HFFc6 (cell line): ENCODE results near the gene C4orf51. TPM values are rescaled to one million over a fixed set of nuclear protein-coding genes. Genes with fewer than 3 reads are reported as not detected.

Source experiments
- DNase-seq: peaks from one replicate; pipeline ENCODE4 v3.0.0-alpha.2; 2018
- H3K27ac Mint-ChIP-seq: 2 replicates; pipeline ENCODE4 v1.8.0; 2020; ENCODE audit warnings: mild to moderate bottlenecking, mixed read lengths
- H3K27me3 Mint-ChIP-seq: 2 replicates; pipeline ENCODE4 v1.8.0; 2021; ENCODE audit warnings: mild to moderate bottlenecking, moderate library complexity, mixed read lengths; ENCODE audit not compliant: insufficient read depth
- H3K36me3 Mint-ChIP-seq: 2 replicates; pipeline ENCODE4 v1.8.0; 2021; ENCODE audit warnings: low read depth, mixed read lengths
- H3K4me1 Mint-ChIP-seq: 2 replicates; pipeline ENCODE4 v1.8.0; 2020; ENCODE audit warnings: low read depth, mixed read lengths
- H3K4me3 Mint-ChIP-seq: 2 replicates; pipeline ENCODE4 v1.8.0; 2020; ENCODE audit warnings: mild to moderate bottlenecking, moderate library complexity, mixed read lengths
- H3K9me3 Mint-ChIP-seq: 2 replicates; pipeline ENCODE4 v1.8.0; 2020; ENCODE audit warnings: mild to moderate bottlenecking, mixed read lengths
- total RNA-seq, 6 experiments: library from RNA; stranded (reverse); fragmentation: NEBNext Ultra II Directional; extraction: Animal tissue kit (Norgen Biotek cat#: 25700); gene quantifications; 2 replicates in 1 of 6; 3 replicates in 5 of 6; pipeline ENCODE4 v1.2.3, GENCODE V29; 2021
- TF ChIP-seq, protein P1 (sequence below): fragments of 200-600 bp; sonication (generic); IDR thresholded peaks from 2 replicates; pipeline ENCODE4 v1.5.0; 2021; ENCODE audit warnings: antibody characterized with exemption, mild to moderate bottlenecking

Gene C4orf51
- total RNA-seq, 6 experiments from 2014 or later: not detected

- H3K27me3 Mint-ChIP-seq: no peaks in the 10 kb centered on the region; the same call in none of the 2 replicates
- peaks cover 57% of the 10 kb centered on the region for H3K4me1 Mint-ChIP-seq
- TF ChIP-seq, protein P1, sequence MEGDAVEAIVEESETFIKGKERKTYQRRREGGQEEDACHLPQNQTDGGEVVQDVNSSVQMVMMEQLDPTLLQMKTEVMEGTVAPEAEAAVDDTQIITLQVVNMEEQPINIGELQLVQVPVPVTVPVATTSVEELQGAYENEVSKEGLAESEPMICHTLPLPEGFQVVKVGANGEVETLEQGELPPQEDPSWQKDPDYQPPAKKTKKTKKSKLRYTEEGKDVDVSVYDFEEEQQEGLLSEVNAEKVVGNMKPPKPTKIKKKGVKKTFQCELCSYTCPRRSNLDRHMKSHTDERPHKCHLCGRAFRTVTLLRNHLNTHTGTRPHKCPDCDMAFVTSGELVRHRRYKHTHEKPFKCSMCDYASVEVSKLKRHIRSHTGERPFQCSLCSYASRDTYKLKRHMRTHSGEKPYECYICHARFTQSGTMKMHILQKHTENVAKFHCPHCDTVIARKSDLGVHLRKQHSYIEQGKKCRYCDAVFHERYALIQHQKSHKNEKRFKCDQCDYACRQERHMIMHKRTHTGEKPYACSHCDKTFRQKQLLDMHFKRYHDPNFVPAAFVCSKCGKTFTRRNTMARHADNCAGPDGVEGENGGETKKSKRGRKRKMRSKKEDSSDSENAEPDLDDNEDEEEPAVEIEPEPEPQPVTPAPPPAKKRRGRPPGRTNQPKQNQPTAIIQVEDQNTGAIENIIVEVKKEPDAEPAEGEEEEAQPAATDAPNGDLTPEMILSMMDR: no peak
- H3K27ac Mint-ChIP-seq: peak overlapping the region; percentile 100
- DNase-seq: no peak
- no peaks in the 10 kb centered on the region for H3K36me3 Mint-ChIP-seq
- no peaks in the 10 kb centered on the region for H3K9me3 Mint-ChIP-seq
- H3K4me3 Mint-ChIP-seq: peak overlapping the region; percentile 89; the same call in 1 of the 2 replicates
Observed at GRCh38 chr4:145736241-145736831, 56.4 kb downstream of the C4orf51 start.

DNA sequence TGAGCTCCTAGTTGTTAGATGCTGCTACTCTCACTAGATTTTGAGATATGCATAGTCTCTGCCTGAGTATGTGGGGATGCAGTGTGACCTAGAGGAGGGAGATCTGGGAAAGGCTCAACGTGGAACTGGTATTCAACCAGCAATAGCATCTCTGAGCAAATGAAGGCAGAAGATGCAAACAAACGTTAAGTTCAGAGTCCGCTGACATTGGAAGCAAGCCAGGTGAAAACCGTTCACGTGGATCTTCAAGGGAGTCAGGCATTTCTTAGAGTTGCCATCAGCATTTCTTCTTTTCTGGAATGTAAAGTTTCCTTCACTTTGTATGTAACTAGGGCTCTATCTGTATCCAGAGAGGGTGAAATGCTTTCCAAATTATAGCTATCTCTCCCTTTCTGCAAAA is 59.9 kb downstream of the C4orf51 start:
- peaks cover 32% of the 10 kb centered on the region for H3K4me1 Mint-ChIP-seq
- no peak for DNase-seq
- H3K27me3 Mint-ChIP-seq: peaks cover 1% of the 10 kb centered on the region; the same call in 1 of the 2 replicates
- no peak overlapping the region for H3K27ac Mint-ChIP-seq
- H3K9me3 Mint-ChIP-seq: no peaks in the 10 kb centered on the region
- no peak overlapping the region for H3K4me3 Mint-ChIP-seq
- TF ChIP-seq, protein P1: no peak
- H3K36me3 Mint-ChIP-seq: no peaks in the 10 kb centered on the region

GRCh38 chr4:145740806-145741205 is 60.9 kb downstream of the C4orf51 start:
- Mint-ChIP-seq H3K9me3 (no peaks in the 10 kb centered on the region), H3K4me1 (peaks cover 22% of the 10 kb centered on the region)
- no peak for DNase-seq

GRCh38 chr4:145743641-145744040 is 63.7 kb downstream of the C4orf51 start:
- TF ChIP-seq, protein P1: no peak
- DNase-seq: no peak

More at GRCh38 chr4:145740806-145741205, 60.9 kb downstream of the C4orf51 start:
- no peak overlapping the region for H3K4me3 Mint-ChIP-seq
- H3K36me3 Mint-ChIP-seq: no peaks in the 10 kb centered on the region
- peaks cover 1% of the 10 kb centered on the region; the same call in 1 of the 2 replicates for H3K27me3 Mint-ChIP-seq
- TF ChIP-seq, protein P1: no peak
- no peak overlapping the region for H3K27ac Mint-ChIP-seq

GRCh38 chr4:145755802-145756201 is 75.9 kb downstream of the C4orf51 start:
- no peak for DNase-seq
- Mint-ChIP-seq H3K27ac (0 out of 2 replicates have a peak overlapping the region, but pooled peaks have one; percentile 5), H3K36me3 (peaks cover 22% of the 10 kb centered on the region), H3K4me3 (no peak overlapping the region), H3K9me3 (no peaks in the 10 kb centered on the region), H3K27me3 (no peaks in the 10 kb centered on the region), H3K4me1 (peaks cover 9% of the 10 kb centered on the region; the same call in 1 of the 2 replicates)
- TF ChIP-seq, protein P1: no peak

More at GRCh38 chr4:145743641-145744040, 63.7 kb downstream of the C4orf51 start:
- Mint-ChIP-seq H3K36me3 (no peaks in the 10 kb centered on the region), H3K4me1 (no peaks in the 10 kb centered on the region; the same call in 1 of the 2 replicates), H3K4me3 (no peak overlapping the region), H3K27ac (no peak overlapping the region), H3K9me3 (no peaks in the 10 kb centered on the region), H3K27me3 (peaks cover 1% of the 10 kb centered on the region; the same call in 1 of the 2 replicates)
